Measurements from ENCODE around the gene TMEM185B.

The TMEM185B gene

GRCh38 chr2:120230515-120231471 is 7.6 kb upstream of the TMEM185B start:
- DNase-seq = no peak

GRCh38 chr2:120229341-120229740 is 6.1 kb upstream of the TMEM185B start:
- no peak for DNase-seq

- no peak for DNase-seq
Measured at GRCh38 chr2:120228503-120228902, 5.3 kb upstream of the TMEM185B start.

GRCh38 chr2:120227111-120227991 is 4.2 kb upstream of the TMEM185B start:
- no peak for DNase-seq

GRCh38 chr2:120226316-120226715 is 3.1 kb upstream of the TMEM185B start:
- no peak for DNase-seq

GRCh38 chr2:120225549-120226065 is 2.4 kb upstream of the TMEM185B start:
- DNase-seq = no peak

GRCh38 chr2:120224735-120225548 is 1.7 kb upstream of the TMEM185B start:
- no peak for DNase-seq

- no peak for DNase-seq
Measured at GRCh38 chr2:120224256-120224655, 1.1 kb upstream of the TMEM185B start.

GRCh38 chr2:120222186-120223033 is 790 bp downstream of the TMEM185B start:
- no peak for DNase-seq

- DNase-seq = no peak
Measured at GRCh38 chr2:120221616-120222015, 1.6 kb downstream of the TMEM185B start.

- DNase-seq = no peak
Measured at GRCh38 chr2:120220756-120221155, 2.4 kb downstream of the TMEM185B start.

GRCh38 chr2:120219766-120220165 is 3.4 kb downstream of the TMEM185B start:
- no peak for DNase-seq

- no peak for DNase-seq
Measured at GRCh38 chr2:120219291-120219690, 3.9 kb downstream of the TMEM185B start.

- no peak for DNase-seq
Measured at GRCh38 chr2:120218181-120218580, 5.0 kb downstream of the TMEM185B start.

- no peak for DNase-seq
Measured at GRCh38 chr2:120210270-120210693, 12.9 kb downstream of the TMEM185B start.

GRCh38 chr2:120209427-120210269 is 13.6 kb downstream of the TMEM185B start:
- no peak for DNase-seq

GRCh38 chr2:120208381-120209353 is 14.5 kb downstream of the TMEM185B start:
- DNase-seq = no peak

GRCh38 chr2:120206022-120206581 is 17.1 kb downstream of the TMEM185B start:
- peak; percentile 62 for DNase-seq

All from CD4-positive, alpha-beta T cell treated with Interleukin-17A for 4 hours (primary cell).